ENCODE measurements around the gene EPHB1.

Gene EPHB1

DNA sequence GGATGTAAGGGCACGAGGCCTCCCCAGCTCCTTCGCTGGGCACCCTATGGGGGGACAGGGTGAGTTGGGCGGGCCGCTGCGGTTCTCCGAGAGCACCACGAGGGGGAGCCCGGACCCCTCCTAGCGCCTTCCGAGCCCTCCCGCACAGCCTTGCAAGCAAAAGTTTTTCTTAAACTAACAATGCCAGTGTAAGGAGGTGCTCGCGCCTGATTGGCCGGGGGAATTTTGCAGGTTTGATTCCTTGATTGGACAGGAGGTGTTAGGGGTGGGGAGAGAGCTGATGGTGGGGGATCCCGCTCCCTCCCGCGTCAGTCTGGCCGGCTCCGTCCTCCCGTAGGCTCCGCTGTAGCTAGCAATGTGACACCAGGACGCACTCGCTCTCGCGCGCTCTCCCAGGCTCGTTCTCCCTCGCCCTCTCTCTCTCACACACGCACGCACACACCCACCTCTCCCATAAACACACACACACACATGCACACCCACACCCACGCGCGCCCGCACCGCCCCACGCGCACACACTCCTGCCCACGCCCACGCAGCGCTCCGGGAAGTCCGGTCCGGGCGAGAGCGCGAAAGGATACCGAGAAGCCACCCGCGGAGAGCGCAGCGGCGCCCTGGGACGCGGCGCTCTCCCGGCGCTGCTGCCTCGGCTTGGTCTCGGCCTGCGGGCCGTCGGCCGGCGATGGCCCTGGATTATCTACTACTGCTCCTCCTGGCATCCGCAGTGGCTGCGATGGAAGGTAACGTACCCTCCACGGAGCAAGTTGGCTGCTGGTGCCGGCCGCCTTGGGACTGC lies at the start of gene EPHB1:
Gene EPHB1, plus strand, starts transcription at position 311 of the 796 bp plus-strand sequence.
- peak within 1 kb of the TSS; percentile 39 for H3K4me3 ChIP-seq (replicated peaks; ENCODE audit: low read depth, low read length)
- peak; percentile 72 for DNase-seq (ENCODE audit: extremely low read depth, low read depth)
- TF ChIP-seq CTCF (IDR thresholded peaks at IDR 0.05; ENCODE audit: low read depth, low read length, missing control alignments): peak; percentile 93

DNA sequence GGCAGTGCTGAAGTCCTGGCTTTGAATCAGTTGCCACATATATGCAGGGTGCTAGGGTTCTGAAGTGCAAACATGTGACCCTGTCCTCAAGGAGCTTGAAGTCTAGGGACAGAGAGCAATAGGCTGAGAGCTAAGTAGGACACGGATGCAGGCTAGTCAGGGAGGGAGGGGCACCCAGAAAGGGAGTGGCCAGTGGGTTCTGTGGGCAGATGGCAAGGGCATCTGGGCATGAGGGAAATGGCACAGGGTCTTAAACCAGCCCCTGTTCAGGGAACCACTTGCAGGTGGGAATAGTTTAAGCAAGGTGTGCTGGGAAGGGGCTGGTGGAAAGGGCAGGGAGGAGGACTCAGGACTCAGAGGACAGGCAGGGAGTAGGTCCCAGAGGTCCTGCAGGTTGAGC lies 46.4 kb upstream of the EPHB1 start:
- no peak for TF ChIP-seq CTCF (IDR thresholded peaks at IDR 0.05; ENCODE audit: low read depth, low read length, missing control alignments)
- DNase-seq (ENCODE audit: extremely low read depth, low read depth): no peak
- no peak overlapping the region for H3K4me3 ChIP-seq (replicated peaks; ENCODE audit: low read depth, low read length)

GRCh38 chr3:134749174-134749573 lies 45.9 kb upstream of the EPHB1 start:
- no peak for TF ChIP-seq CTCF (IDR thresholded peaks at IDR 0.05; ENCODE audit: low read depth, low read length, missing control alignments)
- DNase-seq (ENCODE audit: extremely low read depth, low read depth): no peak
- no peak overlapping the region for H3K4me3 ChIP-seq (replicated peaks; ENCODE audit: low read depth, low read length)

DNA sequence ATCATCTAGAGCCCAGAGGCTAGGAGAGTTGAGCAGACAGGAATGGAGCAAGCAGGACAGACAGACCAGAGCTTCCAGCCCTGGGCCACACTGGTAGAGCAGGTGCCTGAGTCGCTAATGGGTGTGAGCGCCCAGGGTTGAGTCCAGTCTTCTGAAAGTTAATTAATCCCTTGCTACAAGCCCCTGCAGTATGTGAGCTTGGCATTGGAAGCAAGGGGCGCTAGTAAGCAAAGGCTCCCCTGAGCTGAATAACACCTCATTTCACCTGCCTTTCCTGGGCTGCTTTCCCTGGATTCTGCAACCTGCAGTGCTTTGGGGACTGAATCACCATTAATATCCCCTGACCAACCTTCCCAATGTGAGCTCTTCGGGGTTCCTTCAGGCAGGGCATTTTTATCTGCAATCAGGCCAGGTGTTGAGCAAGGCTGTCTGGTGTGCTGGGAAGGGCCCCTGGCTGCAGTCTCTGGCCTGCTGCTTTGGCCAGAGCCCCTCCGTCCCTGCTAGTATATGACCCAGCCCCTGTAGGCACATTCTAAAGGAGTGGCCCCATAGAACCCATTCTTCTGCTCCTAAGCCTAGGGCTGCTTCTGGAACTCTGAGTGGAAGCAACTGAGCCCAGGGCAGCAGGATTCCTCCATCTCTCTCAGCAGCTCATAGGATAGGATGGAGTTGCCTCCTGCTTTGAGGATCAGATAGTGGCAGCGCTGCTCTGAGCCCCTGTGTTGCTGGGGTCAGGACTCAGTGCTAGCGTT lies 45.1 kb upstream of the EPHB1 start:
- no peak for DNase-seq (ENCODE audit: extremely low read depth, low read depth)
- TF ChIP-seq CTCF (IDR thresholded peaks at IDR 0.05; ENCODE audit: low read depth, low read length, missing control alignments): no peak

DNA sequence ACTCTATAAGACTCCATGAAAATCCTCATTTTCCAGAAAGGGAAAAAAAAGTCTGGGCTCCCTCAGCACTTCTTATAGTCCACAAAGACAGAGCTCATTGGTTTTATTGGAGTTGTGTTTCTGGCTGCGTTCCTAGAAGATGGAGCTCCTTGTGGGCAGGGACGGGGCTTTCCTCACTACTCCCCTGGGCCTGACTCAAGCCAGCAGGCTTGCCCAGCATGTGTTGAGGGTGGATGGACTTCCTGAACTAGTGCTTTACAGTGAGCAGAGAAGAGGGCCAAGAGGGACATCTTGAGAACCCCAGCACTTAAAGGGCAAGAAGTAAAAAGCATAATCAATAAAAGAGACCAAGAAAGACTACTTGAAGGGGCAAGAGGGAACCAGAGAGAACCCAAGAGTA lies 43.2 kb upstream of the EPHB1 start:
- no peak for TF ChIP-seq CTCF (IDR thresholded peaks at IDR 0.05; ENCODE audit: low read depth, low read length, missing control alignments)

More for the DNA sequence above, 45.1 kb upstream of the EPHB1 start:
- H3K4me3 ChIP-seq (replicated peaks; ENCODE audit: low read depth, low read length): no peak overlapping the region

DNA sequence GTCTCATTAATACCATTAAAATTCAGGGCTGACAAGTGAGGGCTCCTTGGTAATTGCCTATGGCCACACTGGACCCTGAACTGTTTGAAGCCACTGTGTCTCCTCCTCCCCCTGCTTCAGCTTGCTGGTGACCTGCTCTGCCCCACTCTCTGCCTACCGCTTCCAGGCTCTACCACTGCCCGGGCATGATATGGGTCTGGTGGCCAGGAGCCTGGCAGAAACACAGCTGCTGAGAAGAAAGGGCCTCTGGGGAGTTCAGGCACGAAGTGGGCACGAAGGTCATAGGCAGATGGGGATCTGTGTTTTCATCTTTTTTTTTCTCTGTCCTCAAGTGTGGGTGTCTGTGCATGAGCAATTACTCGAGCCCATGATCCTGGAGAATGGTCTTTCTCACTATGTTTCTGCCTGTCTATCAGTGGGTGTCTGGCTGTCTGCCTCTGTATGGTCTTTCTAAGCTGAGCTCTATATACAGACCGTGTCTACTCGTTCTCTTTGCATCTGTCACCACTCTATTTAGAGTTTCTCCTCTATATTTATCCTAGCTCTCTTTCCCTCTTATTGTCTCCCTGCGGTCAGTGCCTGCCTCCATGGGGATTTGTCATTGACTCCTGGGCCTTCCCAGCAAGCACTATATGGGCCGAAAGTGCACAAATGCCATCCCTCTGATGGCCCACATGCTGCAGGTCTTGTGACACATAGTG lies 42.1 kb upstream of the EPHB1 start:
- no peak overlapping the region for H3K4me3 ChIP-seq (replicated peaks; ENCODE audit: low read depth, low read length)
- TF ChIP-seq CTCF (IDR thresholded peaks at IDR 0.05; ENCODE audit: low read depth, low read length, missing control alignments): no peak
- DNase-seq (ENCODE audit: extremely low read depth, low read depth): no peak

More for the DNA sequence above, 43.2 kb upstream of the EPHB1 start:
- DNase-seq (ENCODE audit: extremely low read depth, low read depth): no peak
- H3K4me3 ChIP-seq (replicated peaks; ENCODE audit: low read depth, low read length): no peak overlapping the region
